HepG2 (cell line): ENCODE measurements around the gene TLE1. TPM values are rescaled to one million over a fixed set of nuclear protein-coding genes. Genes with fewer than 3 reads are reported as not detected.

Experiments
- ATAC-seq: fragments of 200-7000 bp; cut with Tn5 transposase; 3 replicates; pipeline ENCODE4 v1.9.1; 2020; ENCODE audit warnings: mild to moderate bottlenecking, moderate library complexity
- BruUV-seq: library from RNA; stranded (reverse); fragments of 400-500 nt; replicated peaks from 2 replicates; lab custom pipeline; 2021; lab: Mats Ljungman, UMichigan
- CTCF ChIA-PET: fragments of 300-600 bp; formaldehyde crosslinking; extraction: SDS; loops from one replicate; lab custom pipeline; 2021; ENCODE audit warnings: low total read pairs, inconsistent platforms, low intra/inter-chr PET ratio; lab: Yijun Ruan, JAX
- POLR2A ChIA-PET: fragments of 350-600 bp; sonication (Branson Sonifier 250); formaldehyde crosslinking; loops from one replicate; lab custom pipeline; 2020; ENCODE audit warnings: antibody characterized with exemption, inconsistent platforms; lab: Yijun Ruan, JAX
- DNase-seq: peaks from one replicate; pipeline ENCODE4 v3.0.0-alpha.2; 2015; ENCODE audit warnings: low spot score
- FAIRE-seq: peaks from 3 replicates; lab custom pipeline; 2011; peaks lifted over from hg19 to GRCh38; lab: Jason Lieb, UNC
- H2AFZ ChIP-seq: one replicate; pipeline ENCODE4 v1.6.1; 2011; ENCODE audit warnings: low read length, inconsistent platforms
- H3K27ac ChIP-seq: fragments of 300-600 bp; 3 replicates; pipeline ENCODE4 v1.8.0; 2011; ENCODE audit warnings: mixed run types, mild to moderate bottlenecking, mixed read lengths, low read length, inconsistent platforms; ENCODE audit not compliant: insufficient read depth; ENCODE audit errors: extremely low read length
- H3K27me3 ChIP-seq, 2 experiments: fragments of 200-600 bp in 1 of 2; 2 replicates in 1 of 2; 3 replicates in 1 of 2; pipeline versions ENCODE4 v1.6.0 to v1.8.0; 2011; ENCODE audit warnings: low read length in 2 of 2, mild to moderate bottlenecking in 2 of 2, moderate library complexity in 2 of 2, inconsistent platforms in 1 of 2; ENCODE audit not compliant: insufficient read depth in 2 of 2, control insufficient read depth in 1 of 2
- H3K36me3 ChIP-seq, 2 experiments: fragments of 200-600 bp in 1 of 2; replicated peaks in 1 of 2; 2 replicates in 1 of 2; 3 replicates in 1 of 2; pipeline versions ENCODE4 v1.5.1 to v1.8.0; 2011; ENCODE audit warnings: low read length in 2 of 2, inconsistent platforms in 1 of 2; ENCODE audit not compliant: insufficient read depth in 2 of 2, control insufficient read depth in 1 of 2
- H3K4me1 ChIP-seq: 2 replicates; pipeline ENCODE4 v1.5.1; 2012; ENCODE audit warnings: low read length, inconsistent platforms; ENCODE audit not compliant: insufficient read depth
- H3K4me2 ChIP-seq: 2 replicates; pipeline ENCODE4 v1.6.0; 2011; ENCODE audit warnings: low read depth, low read length, inconsistent platforms
- H3K4me3 ChIP-seq, 3 experiments: fragments of 200-600 bp in 1 of 3; sonication (generic), shearing (Covaris generic) in 1 of 3; replicated peaks in 1 of 3; 2 replicates each; pipeline ENCODE4 v1.5.1; 2011 to 2016; ENCODE audit warnings: low read length in 3 of 3, inconsistent platforms in 2 of 3, low read depth in 2 of 3, mild to moderate bottlenecking in 2 of 3, control low read depth in 1 of 3, mixed read lengths in 1 of 3; ENCODE audit not compliant: insufficient read depth in 1 of 3
- H3K79me2 ChIP-seq: one replicate; pipeline ENCODE4 v1.6.1; 2011; ENCODE audit warnings: low read length, inconsistent platforms; ENCODE audit not compliant: insufficient read depth
- H3K9ac ChIP-seq: 2 replicates; pipeline ENCODE4 v1.6.0; 2011; ENCODE audit warnings: mild to moderate bottlenecking, low read depth, low read length, inconsistent platforms; ENCODE audit not compliant: insufficient read depth
- H3K9me3 ChIP-seq: 2 replicates; pipeline ENCODE4 v1.5.1; 2012; ENCODE audit warnings: mild to moderate bottlenecking, low read length
- H4K20me1 ChIP-seq: 2 replicates; pipeline ENCODE4 v1.6.0; 2011; ENCODE audit warnings: inconsistent platforms, mild to moderate bottlenecking, low read length, moderate library complexity; ENCODE audit not compliant: insufficient read depth
- ATF7-NPFF ChIP-seq: sonication (generic); formaldehyde crosslinking; IDR thresholded peaks from 2 replicates; pipeline ENCODE4 v1.8.1; 2023; ENCODE audit warnings: mild to moderate bottlenecking, low read depth, missing genetic modification reagents, moderate library complexity
- DRAP1 ChIP-seq: IDR thresholded peaks from 2 replicates; pipeline ENCODE4 v1.6.1; 2016; ENCODE audit warnings: missing genetic modification reagents, missing compliant biosample characterization
- HNRNPL ChIP-seq: fragments of 200-400 bp; formaldehyde crosslinking; IDR thresholded peaks from 2 replicates; pipeline ENCODE4 v1.6.1; 2017; ENCODE audit warnings: mild to moderate bottlenecking, low read depth, low read length
- JUNB ChIP-seq: sonication (generic); formaldehyde crosslinking; IDR thresholded peaks from 2 replicates; pipeline ENCODE4 v1.8.0; 2022; ENCODE audit warnings: missing genetic modification reagents, mild to moderate bottlenecking, borderline replicate concordance
- MZF1 ChIP-seq: sonication (generic); formaldehyde crosslinking; IDR thresholded peaks from 2 replicates; pipeline ENCODE4 v1.8.1; 2023; ENCODE audit warnings: mild to moderate bottlenecking, missing genetic modification reagents, borderline replicate concordance
- NR2F2 ChIP-seq: IDR thresholded peaks from 2 replicates; pipeline ENCODE4 v1.6.1; 2012; ENCODE audit warnings: low read depth, inconsistent platforms, borderline replicate concordance
- PCBP1 ChIP-seq: fragments of 200-400 bp; formaldehyde crosslinking; IDR thresholded peaks from 2 replicates; pipeline ENCODE4 v1.6.1; 2017; ENCODE audit warnings: mild to moderate bottlenecking, low read depth, low read length, borderline replicate concordance
- SMAD1 ChIP-seq: sonication (generic); formaldehyde crosslinking; IDR thresholded peaks from 2 replicates; pipeline ENCODE4 v1.4.0; 2020; ENCODE audit warnings: missing genetic modification reagents, low read depth, mild to moderate bottlenecking, borderline replicate concordance
- THAP11 ChIP-seq: IDR thresholded peaks from 2 replicates; pipeline ENCODE4 v1.6.1; 2016; ENCODE audit warnings: missing biosample characterization, missing genetic modification reagents
- THYN1 ChIP-seq: sonication (generic); formaldehyde crosslinking; IDR thresholded peaks from 2 replicates; pipeline ENCODE4 v1.8.1; 2023; ENCODE audit warnings: low read depth, mild to moderate bottlenecking, moderate library complexity, missing genetic modification reagents, borderline replicate concordance
- ZFP1 ChIP-seq: IDR thresholded peaks from 2 replicates; pipeline ENCODE4 v1.6.1; 2016
- ZFP36 ChIP-seq: fragments of 150-350 bp; IDR thresholded peaks from 2 replicates; pipeline ENCODE4 v1.6.1; 2018; ENCODE audit warnings: borderline replicate concordance, low read length, low read depth; ENCODE audit not compliant: partially characterized antibody
- ZNF282 ChIP-seq: fragments of 450-650 bp; IDR thresholded peaks from 2 replicates; pipeline ENCODE4 v1.6.1; 2018; ENCODE audit not compliant: partially characterized antibody
- ZNF382 ChIP-seq: sonication (generic); formaldehyde crosslinking; IDR thresholded peaks from 2 replicates; pipeline ENCODE4 v1.5.0; 2020; ENCODE audit warnings: missing genetic modification reagents, mild to moderate bottlenecking, borderline replicate concordance
- ZNF550 ChIP-seq: sonication (generic); formaldehyde crosslinking; IDR thresholded peaks from 2 replicates; pipeline ENCODE4 v1.4.0; 2020; ENCODE audit warnings: mild to moderate bottlenecking, missing genetic modification reagents, borderline replicate concordance
- ZNF775 ChIP-seq: sonication (generic); formaldehyde crosslinking; IDR thresholded peaks from 2 replicates; pipeline ENCODE4 v1.4.0; 2020; ENCODE audit warnings: missing genetic modification reagents, mild to moderate bottlenecking, moderate library complexity, borderline replicate concordance
- ZNF777 ChIP-seq: sonication (generic); formaldehyde crosslinking; IDR thresholded peaks from 2 replicates; pipeline ENCODE4 v1.4.0; 2020; ENCODE audit warnings: missing genetic modification reagents
- WGBS: methylation state at CpG from one replicate; pipeline ENCODE4 v1.1.6; 2017; ENCODE audit warnings: low lambda C conversion rate; 5-methylcytosine and 5-hydroxymethylcytosine counted together
- in situ Hi-C: cut with HindIII; loops from 2 replicates; pipeline ENCODE4 v1.10.0; 2017; ENCODE audit warnings: low pct_unique_long_range_greater_than_20kb; ENCODE audit not compliant: extremely low pct_ligation_motif_present
- intact Hi-C: fragments of 100-400 bp; cut with micrococcal nuclease; formaldehyde crosslinking; loops from one replicate; pipeline ENCODE4 v1.10.0; 2022; ENCODE audit not compliant: unreplicated experiment
- polyA plus RNA-seq, 8 experiments: library from polyadenylated mRNA; depleted of rRNA in 3 of 8; stranded (reverse) in 7 of 8; unstranded in 1 of 8; fragments of >200 nt; fragmentation: Illumina TruSeq in 4 of 8; extraction: Trizol in 4 of 8; gene quantifications; 2 replicates each; pipeline versions ENCODE4 v1.2.1 to v1.2.3, GENCODE V29; 2011 to 2016; ENCODE audit warnings: low read depth in 4 of 8, missing spikeins in 1 of 8, mixed read lengths in 1 of 8; ENCODE audit not compliant: insufficient read depth in 1 of 8
- total RNA-seq, 5 experiments: library from RNA; depleted of rRNA; stranded (reverse); fragments of >200 nt; fragmentation: Illumina TruSeq; extraction: Trizol; gene quantifications; 2 replicates each; pipeline ENCODE4 v1.2.3, GENCODE V29; 2016; ENCODE audit warnings: low read depth in 1 of 5
- TF ChIP-seq, protein P1 (sequence below): sonication (generic); formaldehyde crosslinking; IDR thresholded peaks from 2 replicates; pipeline ENCODE4 v1.4.0; 2020; ENCODE audit warnings: missing genetic modification reagents
- TF ChIP-seq, protein P2 (sequence below): IDR thresholded peaks from 2 replicates; pipeline ENCODE4 v1.6.1; 2016; ENCODE audit warnings: missing compliant biosample characterization, missing genetic modification reagents, borderline replicate concordance

Gene TLE1
- total and polyA plus RNA-seq, 2 of the 13 experiments (the other 11 are each of a cell fraction or from before 2014, with no cell fraction given) = 35.9 to 109 TPM

DNA sequence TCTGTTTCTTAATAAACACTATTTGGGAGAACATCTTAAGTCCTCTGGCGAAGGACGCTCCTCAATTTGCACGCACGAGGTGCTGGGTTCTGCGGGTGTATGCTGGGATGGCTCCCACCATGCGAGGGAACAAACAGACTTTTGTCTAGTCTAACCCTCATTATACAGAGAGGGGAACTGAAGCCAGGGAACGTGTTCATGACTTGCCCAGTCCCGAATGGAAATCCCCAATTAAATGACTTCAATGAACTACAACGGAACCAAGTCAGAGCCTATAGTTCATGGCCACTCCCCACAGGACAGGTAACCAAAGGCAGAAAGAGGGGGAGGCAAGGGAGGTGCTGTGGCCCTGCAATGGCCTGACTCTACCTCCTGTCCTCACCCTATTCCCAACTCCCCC is 9.3 kb downstream of the TLE1 start:
- H3K79me2 ChIP-seq = peaks cover 97% of the 10 kb centered on the region
- CTCF ChIA-PET = no interaction called here
- no peak for FAIRE-seq
- H3K9me3 ChIP-seq = no peaks in the 10 kb centered on the region
- intact Hi-C loops = no loop called here
- H3K4me1 ChIP-seq = peaks cover 62% of the 10 kb centered on the region
- TF ChIP-seq ZNF777 (CRISPR knock-in tag) = no peak
- no peak for TF ChIP-seq ZFP1 (CRISPR knock-in tag)
- TF ChIP-seq, protein P1, sequence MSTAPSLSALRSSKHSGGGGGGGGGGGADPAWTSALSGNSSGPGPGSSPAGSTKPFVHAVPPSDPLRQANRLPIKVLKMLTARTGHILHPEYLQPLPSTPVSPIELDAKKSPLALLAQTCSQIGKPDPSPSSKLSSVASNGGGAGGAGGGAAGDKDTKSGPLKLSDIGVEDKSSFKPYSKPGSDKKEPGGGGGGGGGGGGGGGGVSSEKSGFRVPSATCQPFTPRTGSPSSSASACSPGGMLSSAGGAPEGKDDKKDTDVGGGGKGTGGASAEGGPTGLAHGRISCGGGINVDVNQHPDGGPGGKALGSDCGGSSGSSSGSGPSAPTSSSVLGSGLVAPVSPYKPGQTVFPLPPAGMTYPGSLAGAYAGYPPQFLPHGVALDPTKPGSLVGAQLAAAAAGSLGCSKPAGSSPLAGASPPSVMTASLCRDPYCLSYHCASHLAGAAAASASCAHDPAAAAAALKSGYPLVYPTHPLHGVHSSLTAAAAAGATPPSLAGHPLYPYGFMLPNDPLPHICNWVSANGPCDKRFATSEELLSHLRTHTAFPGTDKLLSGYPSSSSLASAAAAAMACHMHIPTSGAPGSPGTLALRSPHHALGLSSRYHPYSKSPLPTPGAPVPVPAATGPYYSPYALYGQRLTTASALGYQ (CRISPR knock-in tag) = no peak
- no peak for TF ChIP-seq THAP11
- no peak for TF ChIP-seq MZF1 (CRISPR knock-in tag)
- TF ChIP-seq ZNF282 = no peak
- no peak for TF ChIP-seq HNRNPL
- TF ChIP-seq THYN1 (CRISPR knock-in tag) = no peak
- TF ChIP-seq SMAD1 (CRISPR knock-in tag) = no peak
- TF ChIP-seq PCBP1 = no peak
- TF ChIP-seq NR2F2 = no peak
- no peak for TF ChIP-seq ZFP36
- TF ChIP-seq ZNF550 (CRISPR knock-in tag) = no peak
- no peak for TF ChIP-seq DRAP1 (CRISPR knock-in tag)
- no peak for TF ChIP-seq ZNF775 (CRISPR knock-in tag)
- no peak for TF ChIP-seq ATF7-NPFF (CRISPR knock-in tag)
- TF ChIP-seq ZNF382 (CRISPR knock-in tag) = no peak
- no peak for TF ChIP-seq JUNB (CRISPR knock-in tag)
- TF ChIP-seq, protein P2, sequence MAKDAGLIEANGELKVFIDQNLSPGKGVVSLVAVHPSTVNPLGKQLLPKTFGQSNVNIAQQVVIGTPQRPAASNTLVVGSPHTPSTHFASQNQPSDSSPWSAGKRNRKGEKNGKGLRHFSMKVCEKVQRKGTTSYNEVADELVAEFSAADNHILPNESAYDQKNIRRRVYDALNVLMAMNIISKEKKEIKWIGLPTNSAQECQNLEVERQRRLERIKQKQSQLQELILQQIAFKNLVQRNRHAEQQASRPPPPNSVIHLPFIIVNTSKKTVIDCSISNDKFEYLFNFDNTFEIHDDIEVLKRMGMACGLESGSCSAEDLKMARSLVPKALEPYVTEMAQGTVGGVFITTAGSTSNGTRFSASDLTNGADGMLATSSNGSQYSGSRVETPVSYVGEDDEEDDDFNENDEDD (CRISPR knock-in tag) = no peak
- in situ Hi-C loops = loop anchor here (10.0 kb wide), 1 partner anchor 155 kb away; no protein-coding TSS in a partner anchor
- DNase-seq = no peak
- no peak overlapping the region for H3K4me3 ChIP-seq
- POLR2A ChIA-PET = no interaction called here
- no peak overlapping the region for H3K27ac ChIP-seq
- no peak overlapping the region for H2AFZ ChIP-seq
- no peak overlapping the region for H3K9ac ChIP-seq
- peaks cover 6 to 59% of the 10 kb centered on the region in 2 experiments; a peak in 4 of 5 replicates for H3K36me3 ChIP-seq
- H3K4me2 ChIP-seq = peak overlapping the region; percentile 9; the same call in 1 of the 2 replicates
- no peaks in the 10 kb centered on the region for H3K27me3 ChIP-seq
- no peak for ATAC-seq
- H4K20me1 ChIP-seq = peaks cover 80% of the 10 kb centered on the region
- no TSS peak for BruUV-seq
- WGBS = 88% methylated on average over 9 of the region's 9 CpGs
